HCT116 (cell line): ENCODE results near the gene ABL2. TPM values are rescaled to one million over a fixed set of nuclear protein-coding genes. Genes with fewer than 3 reads are reported as not detected.

ENCODE experiments used
- ATAC-seq: fragments of 200-7000 bp; cut with Tn5 transposase; 2 replicates; pipeline ENCODE4 v1.9.1; 2020; ENCODE audit warnings: mild to moderate bottlenecking, moderate library complexity
- BruUV-seq: library from RNA; stranded (reverse); fragments of 400-500 nt; replicated peaks from 2 replicates; lab custom pipeline; 2021; lab: Mats Ljungman, UMichigan
- CTCF ChIA-PET: fragments of 300-600 bp; sonication (Branson Sonifier 250); formaldehyde crosslinking; loops from one replicate; lab custom pipeline; 2021; ENCODE audit warnings: antibody characterized with exemption; lab: Charles Lee
- POLR2A ChIA-PET: fragments of 300-600, 350-600 bp; sonication (Branson Sonifier 250); formaldehyde crosslinking; loops from one replicate; lab custom pipeline; 2021; ENCODE audit warnings: antibody characterized with exemption; lab: Charles Lee
- RAD21 ChIA-PET, 2 experiments: fragments of 300-600 bp; sonication (Branson Sonifier 250); formaldehyde crosslinking; loops; one replicate each; lab custom pipeline; 2023; ENCODE audit warnings: low total read pairs in 2 of 2; ENCODE audit not compliant: uncharacterized antibody in 2 of 2, unreplicated experiment in 2 of 2, low non-redundant PET in 1 of 2; lab: Charles Lee
- DNase-seq: peaks from one replicate; pipeline ENCODE4 v3.0.0-alpha.2; 2010; ENCODE audit warnings: low read depth, low spot score
- H2AFZ ChIP-seq: fragments of 200-600 bp; shearing (Covaris generic), sonication (generic); 2 replicates; pipeline ENCODE4 v1.6.1; 2017; ENCODE audit warnings: low read depth, mixed run types, mixed read lengths, antibody characterized with exemption, low read length; ENCODE audit not compliant: poor library complexity, severe bottlenecking
- H3K27ac ChIP-seq: 2 replicates; pipeline ENCODE4 v1.5.1; 2012; ENCODE audit warnings: low read depth, low read length
- H3K27me3 ChIP-seq: fragments of 200-600 bp; sonication (generic); 2 replicates; pipeline ENCODE4 v1.6.1; 2016; ENCODE audit warnings: mixed run types, low read length, mixed read lengths; ENCODE audit not compliant: insufficient read depth
- H3K36me3 ChIP-seq, 2 experiments: fragments of 200-500 bp in 1 of 2; fragments of 200-600 bp in 1 of 2; sonication (Bioruptor generic) in 1 of 2; sonication (generic) in 1 of 2; 2 replicates each; pipeline versions ENCODE4 v1.5.1 to v1.6.1; 2014 to 2016; ENCODE audit warnings: low read length in 2 of 2, inconsistent platforms in 1 of 2, mixed read lengths in 1 of 2, mixed run types in 1 of 2; ENCODE audit not compliant: insufficient read depth in 2 of 2, control insufficient read depth in 1 of 2
- H3K4me1 ChIP-seq, 2 experiments: fragments of 200-600 bp in 1 of 2; sonication (generic) in 1 of 2; 2 replicates each; pipeline versions ENCODE4 v1.5.1 to v1.6.1; 2012 to 2017; ENCODE audit warnings: low read length in 2 of 2, inconsistent platforms in 1 of 2, mild to moderate bottlenecking in 1 of 2, mixed read lengths in 1 of 2, mixed run types in 1 of 2, moderate library complexity in 1 of 2; ENCODE audit not compliant: insufficient read depth in 2 of 2, control insufficient read depth in 1 of 2
- H3K4me2 ChIP-seq: fragments of 200-600 bp; sonication (generic); 2 replicates; pipeline ENCODE4 v1.6.1; 2017; ENCODE audit warnings: mixed run types, low read length, mixed read lengths
- H3K4me3 ChIP-seq, 2 experiments: fragments of 200-600 bp in 1 of 2; sonication (generic) in 1 of 2; replicated peaks in 1 of 2; 2 replicates each; pipeline ENCODE4 v1.5.1; 2011 to 2016; ENCODE audit warnings: low read length in 2 of 2, control low read depth in 1 of 2, low read depth in 1 of 2, mild to moderate bottlenecking in 1 of 2, mixed read lengths in 1 of 2, mixed run types in 1 of 2
- H3K79me2 ChIP-seq: fragments of 200-600 bp; sonication (generic); 2 replicates; pipeline ENCODE4 v1.6.1; 2017; ENCODE audit warnings: mild to moderate bottlenecking, mixed run types, low read length, moderate library complexity, mixed read lengths; ENCODE audit not compliant: insufficient read depth
- H3K9ac ChIP-seq: fragments of 200-600 bp; sonication (generic); 2 replicates; pipeline ENCODE4 v1.6.1; 2016; ENCODE audit warnings: low read length, mixed read lengths
- H3K9me2 ChIP-seq: fragments of 200-600 bp; sonication (generic), shearing (Covaris generic); 2 replicates; pipeline ENCODE4 v1.6.1; 2017; ENCODE audit warnings: mixed run types, mild to moderate bottlenecking, moderate library complexity; ENCODE audit not compliant: insufficient read depth
- H3K9me3 ChIP-seq, 2 experiments: fragments of 200-500 bp in 1 of 2; fragments of 200-600 bp in 1 of 2; sonication (Bioruptor generic) in 1 of 2; sonication (generic) in 1 of 2; 2 replicates each; pipeline ENCODE4 v1.6.1; 2014 to 2017; ENCODE audit warnings: low read length in 2 of 2, mixed read lengths in 2 of 2, inconsistent platforms in 1 of 2, low read depth in 1 of 2, mild to moderate bottlenecking in 1 of 2, mixed run types in 1 of 2, moderate library complexity in 1 of 2; ENCODE audit not compliant: control insufficient read depth in 1 of 2, insufficient read depth in 1 of 2
- H4K20me1 ChIP-seq: fragments of 200-600 bp; sonication (generic), shearing (Covaris generic); 2 replicates; pipeline ENCODE4 v1.6.1; 2017; ENCODE audit warnings: mixed run types, mild to moderate bottlenecking, moderate library complexity; ENCODE audit not compliant: insufficient read depth
- ATF3 ChIP-seq: IDR thresholded peaks from 2 replicates; pipeline ENCODE4 v1.6.1; 2012
- CEBPB ChIP-seq: IDR thresholded peaks from 2 replicates; pipeline ENCODE4 v1.6.1; 2012; ENCODE audit warnings: low read depth
- CTCF ChIP-seq, 3 experiments: fragments of 200-600 bp in 1 of 3; sonication (generic) in 1 of 3; IDR thresholded peaks in 2 of 3; conservative IDR thresholded peaks in 1 of 3; 2 replicates each; pipeline ENCODE4 v1.5.1; 2012 to 2017; ENCODE audit warnings: low read depth in 2 of 3, low read length in 2 of 3, antibody characterized with exemption in 1 of 3, borderline replicate concordance in 1 of 3, control low read depth in 1 of 3, mild to moderate bottlenecking in 1 of 3, mixed read lengths in 1 of 3, mixed run types in 1 of 3, moderate library complexity in 1 of 3; ENCODE audit not compliant: insufficient read depth in 1 of 3
- EGR1 ChIP-seq: IDR thresholded peaks from 2 replicates; pipeline ENCODE4 v1.6.1; 2012; ENCODE audit warnings: low read depth
- EZH2 ChIP-seq: fragments of 200-600 bp; sonication (generic); IDR thresholded peaks from 2 replicates; pipeline ENCODE4 v1.6.1; 2017; ENCODE audit warnings: antibody characterized with exemption, mixed run types
- EZH2phosphoT487 ChIP-seq: fragments of 200-600 bp; IDR thresholded peaks from 2 replicates; pipeline ENCODE4 v1.6.1; 2018; ENCODE audit warnings: antibody characterized with exemption, borderline replicate concordance
- POLR2AphosphoS5 ChIP-seq: IDR thresholded peaks from 2 replicates; pipeline ENCODE4 v1.6.1; 2011; ENCODE audit warnings: mild to moderate bottlenecking, low read depth, low read length, moderate library complexity
- RAD21 ChIP-seq: IDR thresholded peaks from 2 replicates; pipeline ENCODE4 v1.6.1; 2012; ENCODE audit warnings: low read depth, mild to moderate bottlenecking
- REST ChIP-seq: IDR thresholded peaks from 2 replicates; pipeline ENCODE4 v1.6.1; 2012; ENCODE audit warnings: low read depth
- SRF ChIP-seq: IDR thresholded peaks from 2 replicates; pipeline ENCODE4 v1.6.1; 2012; ENCODE audit warnings: low read depth
- YY1 ChIP-seq: IDR thresholded peaks from 2 replicates; pipeline ENCODE4 v1.6.1; 2011; ENCODE audit warnings: low read length, low read depth, moderate library complexity, mild to moderate bottlenecking; ENCODE audit not compliant: insufficient replicate concordance; ENCODE audit errors: extremely low read depth
- ZBTB33 ChIP-seq: IDR thresholded peaks from 2 replicates; pipeline ENCODE4 v1.6.1; 2011; ENCODE audit warnings: mild to moderate bottlenecking, low read length, moderate library complexity; ENCODE audit not compliant: insufficient replicate concordance; ENCODE audit errors: extremely low read depth
- ZFX ChIP-seq: fragments of 450-650 bp; IDR thresholded peaks from 2 replicates; pipeline ENCODE4 v1.6.1; 2017
- intact Hi-C: fragments of 100-400 bp; cut with micrococcal nuclease; formaldehyde crosslinking; loops from 2 replicates; pipeline ENCODE4 v1.10.0; 2022
- total RNA-seq: library from RNA; stranded (reverse); gene quantifications from one replicate; pipeline ENCODE4 v1.2.1, GENCODE V29; 2021; ENCODE audit not compliant: unreplicated experiment

ABL2 gene
- total RNA-seq, 1 experiment from 2014 or later: 22.9 TPM

GRCh38 chr1:179095924-179096323, 133.6 kb downstream of the ABL2 start:
- ATAC-seq: no peak
- TF ChIP-seq RAD21 (no peak), EZH2 (no peak), YY1 (no peak), CTCF (IDR thresholded peaks at IDR 0.05 in 2 of 3, conservative IDR thresholded peaks at IDR 0.05 in 1 of 3; ENCODE audit: borderline replicate concordance in 1 of 3, insufficient read depth in 1 of 3, low read depth in 2 of 3, low read length in 2 of 3) (no peak), EZH2phosphoT487 (no peak), ZBTB33 (no peak), ATF3 (no peak), POLR2AphosphoS5 (no peak), CEBPB (no peak), ZFX (no peak), EGR1 (no peak), SRF (no peak), REST (no peak)
- TF ChIP-seq, all 23 proteins: peak for 0
- DNase-seq: no peak
- intact Hi-C loops: no loop called here
- H3K4me3 ChIP-seq: no peak overlapping the region
- H3K9ac ChIP-seq: no peak overlapping the region
- no peaks in the 10 kb centered on the region for H3K27me3 ChIP-seq
- H3K27ac ChIP-seq: no peak overlapping the region
- no peaks in the 10 kb centered on the region for H3K9me2 ChIP-seq
- no peaks in the 10 kb centered on the region for H3K79me2 ChIP-seq
- H3K4me1 ChIP-seq: no peaks in the 10 kb centered on the region
- no peak overlapping the region for H3K4me2 ChIP-seq
- BruUV-seq: no TSS peak
- H2AFZ ChIP-seq: no peak overlapping the region
- ChIA-PET RAD21 (no interaction called here), CTCF (no interaction called here), POLR2A (no interaction called here)
- no peaks in the 10 kb centered on the region for H4K20me1 ChIP-seq
- H3K36me3 ChIP-seq: peaks cover 2 to 29% of the 10 kb centered on the region in 2 experiments; a peak in 3 of 4 replicates
- H3K9me3 ChIP-seq: no peaks in the 10 kb centered on the region
